ENCODE data around the gene KRTAP9-9. TPM values are rescaled to one million over a fixed set of nuclear protein-coding genes. Genes with fewer than 3 reads are reported as not detected.
"Not testable (repeated sequence)": the region's sequence is repeated elsewhere in the genome, so short reads cannot be mapped to it uniquely, and the experiment has no call there.

The KRTAP9-9 gene
- total RNA-seq, result not detected
- polyA plus RNA-seq (ENCODE audit: insufficient read depth, low read depth, low replicate concordance), result not detected
- long read RNA-seq, donor 1, result 0 reads
- long read RNA-seq, donor 2, result 0 reads
- long read RNA-seq, donor 3, result 0 reads
- long read RNA-seq, donor 4, result 0 reads
- long read RNA-seq, donor 5, result 0 reads
- long read RNA-seq, donor 6, result 0 reads
- long read RNA-seq, donor 7, result 0 reads
- long read RNA-seq, donor 8, result 0 reads
- long read RNA-seq, donor 9, result 0 reads
- long read RNA-seq, donor 10, result 0 reads

DNA sequence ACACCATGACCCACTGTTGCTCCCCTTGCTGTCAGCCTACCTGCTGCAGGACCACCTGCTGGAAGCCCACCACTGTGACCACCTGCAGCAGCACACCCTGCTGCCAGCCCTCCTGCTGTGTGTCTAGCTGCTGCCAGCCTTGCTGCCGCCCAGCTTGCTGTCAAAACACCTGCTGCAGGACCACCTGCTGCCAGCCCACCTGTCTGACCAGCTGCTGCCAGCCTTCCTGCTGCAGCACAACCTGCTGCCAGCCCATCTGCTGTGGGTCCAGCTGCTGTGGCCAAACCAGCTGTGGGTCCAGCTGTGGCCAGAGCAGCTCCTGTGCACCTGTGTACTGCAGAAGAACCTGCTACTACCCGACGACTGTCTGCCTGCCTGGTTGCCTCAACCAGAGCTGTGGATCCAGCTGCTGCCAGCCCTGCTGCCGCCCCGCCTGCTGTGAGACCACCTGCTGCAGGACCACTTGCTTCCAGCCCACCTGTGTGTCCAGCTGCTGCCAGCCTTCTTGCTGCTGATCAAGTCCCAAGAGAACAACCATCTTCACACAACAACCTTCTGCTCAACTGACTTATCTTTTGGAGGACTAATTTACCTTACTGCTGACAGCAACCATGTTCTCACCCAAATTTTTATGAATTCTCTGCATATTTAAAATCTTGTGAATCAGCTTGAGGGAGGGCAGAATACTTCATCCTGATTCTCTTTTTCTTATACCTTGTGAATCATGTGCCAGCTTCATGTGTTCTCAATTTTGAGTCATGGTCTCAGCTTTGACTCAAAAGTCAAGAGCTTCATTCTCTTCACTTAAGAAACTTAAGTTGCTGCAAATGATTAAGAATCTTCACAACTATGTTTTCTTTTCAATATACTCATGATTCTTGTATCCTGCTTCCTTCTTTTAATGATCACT is at the start of gene KRTAP9-9:
TSS of gene KRTAP9-9 (plus strand) at position 4 of the 910 bp plus-strand sequence.
- peak in 1 of 5 donors; percentile 52 for DNase-seq
- H3K36me3 ChIP-seq (ENCODE audit: control insufficient read depth in 2 of 3, insufficient read depth in 3 of 3, low read length in 3 of 3); H3K4me3 ChIP-seq (ENCODE audit: low read length in 3 of 3); H3K27me3 ChIP-seq (ENCODE audit: control insufficient read depth, insufficient read depth, low read length); H3K4me1 ChIP-seq (ENCODE audit: control insufficient read depth in 2 of 3, insufficient read depth in 2 of 3, low read depth in 1 of 3, low read length in 3 of 3); H3K9ac ChIP-seq (ENCODE audit: low read length in 3 of 3); H3K9me3 ChIP-seq (ENCODE audit: control insufficient read depth in 2 of 3, insufficient read depth in 1 of 3, low read length in 3 of 3); FAIRE-seq; H3K27ac ChIP-seq (ENCODE audit: low read depth in 2 of 2, low read length in 2 of 2); intact Hi-C loops (cut with DNase I): not testable (repeated sequence)

DNA sequence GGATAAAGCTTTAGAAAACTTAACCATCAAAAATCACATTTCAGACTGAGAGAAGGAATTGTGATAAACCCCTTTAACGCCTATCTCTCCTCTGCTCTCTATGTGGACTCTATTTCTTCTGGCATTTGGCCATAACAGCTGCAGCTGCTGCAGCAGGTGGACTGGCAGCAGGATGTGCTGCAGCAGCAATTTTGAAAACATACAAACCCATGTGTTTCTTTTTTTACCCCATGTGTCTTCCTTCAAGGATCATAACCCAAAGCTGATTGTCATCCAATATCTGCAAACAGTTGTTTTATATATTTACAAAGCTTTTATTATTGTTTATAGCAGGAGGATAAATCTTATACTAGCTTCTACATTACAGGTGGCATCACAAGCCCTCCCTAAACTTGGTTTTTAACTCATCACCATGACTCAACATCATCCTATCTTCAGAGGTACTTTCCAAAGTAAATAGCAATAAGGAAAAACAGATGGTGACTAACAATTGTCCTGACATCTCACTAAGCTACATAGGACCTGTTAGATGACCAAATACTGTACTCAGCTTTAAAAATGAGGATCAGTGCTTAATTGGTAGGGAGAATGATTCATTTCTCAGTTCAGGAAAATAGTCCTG is 43.2 kb upstream of the KRTAP9-9 start:
- Histone ChIP-seq H3K9ac (ENCODE audit: low read length in 3 of 3) (no peak overlapping the region), H3K27me3 (ENCODE audit: control insufficient read depth, insufficient read depth, low read length) (no peaks in the 10 kb centered on the region), H3K9me3 (ENCODE audit: control insufficient read depth in 2 of 3, insufficient read depth in 1 of 3, low read length in 3 of 3) (no peaks in the 10 kb centered on the region), H3K4me1 (ENCODE audit: control insufficient read depth in 2 of 3, insufficient read depth in 2 of 3, low read depth in 1 of 3, low read length in 3 of 3) (no peaks in the 10 kb centered on the region), H3K4me3 (ENCODE audit: low read length in 3 of 3) (no peak overlapping the region), H3K27ac (ENCODE audit: low read depth in 2 of 2, low read length in 2 of 2) (no peak overlapping the region), H3K36me3 (ENCODE audit: control insufficient read depth in 2 of 3, insufficient read depth in 3 of 3, low read length in 3 of 3) (no peaks in the 10 kb centered on the region)
- TF ChIP-seq, protein P1, sequence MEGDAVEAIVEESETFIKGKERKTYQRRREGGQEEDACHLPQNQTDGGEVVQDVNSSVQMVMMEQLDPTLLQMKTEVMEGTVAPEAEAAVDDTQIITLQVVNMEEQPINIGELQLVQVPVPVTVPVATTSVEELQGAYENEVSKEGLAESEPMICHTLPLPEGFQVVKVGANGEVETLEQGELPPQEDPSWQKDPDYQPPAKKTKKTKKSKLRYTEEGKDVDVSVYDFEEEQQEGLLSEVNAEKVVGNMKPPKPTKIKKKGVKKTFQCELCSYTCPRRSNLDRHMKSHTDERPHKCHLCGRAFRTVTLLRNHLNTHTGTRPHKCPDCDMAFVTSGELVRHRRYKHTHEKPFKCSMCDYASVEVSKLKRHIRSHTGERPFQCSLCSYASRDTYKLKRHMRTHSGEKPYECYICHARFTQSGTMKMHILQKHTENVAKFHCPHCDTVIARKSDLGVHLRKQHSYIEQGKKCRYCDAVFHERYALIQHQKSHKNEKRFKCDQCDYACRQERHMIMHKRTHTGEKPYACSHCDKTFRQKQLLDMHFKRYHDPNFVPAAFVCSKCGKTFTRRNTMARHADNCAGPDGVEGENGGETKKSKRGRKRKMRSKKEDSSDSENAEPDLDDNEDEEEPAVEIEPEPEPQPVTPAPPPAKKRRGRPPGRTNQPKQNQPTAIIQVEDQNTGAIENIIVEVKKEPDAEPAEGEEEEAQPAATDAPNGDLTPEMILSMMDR (IDR thresholded peaks at IDR 0.05; ENCODE audit: borderline replicate concordance, extremely low read depth, insufficient read depth), result no peak
- DNase-seq (peak in 1 of 5 donors; percentile 8), FAIRE-seq (no peak)
- intact Hi-C loops (cut with DNase I), result no loop called here

DNA sequence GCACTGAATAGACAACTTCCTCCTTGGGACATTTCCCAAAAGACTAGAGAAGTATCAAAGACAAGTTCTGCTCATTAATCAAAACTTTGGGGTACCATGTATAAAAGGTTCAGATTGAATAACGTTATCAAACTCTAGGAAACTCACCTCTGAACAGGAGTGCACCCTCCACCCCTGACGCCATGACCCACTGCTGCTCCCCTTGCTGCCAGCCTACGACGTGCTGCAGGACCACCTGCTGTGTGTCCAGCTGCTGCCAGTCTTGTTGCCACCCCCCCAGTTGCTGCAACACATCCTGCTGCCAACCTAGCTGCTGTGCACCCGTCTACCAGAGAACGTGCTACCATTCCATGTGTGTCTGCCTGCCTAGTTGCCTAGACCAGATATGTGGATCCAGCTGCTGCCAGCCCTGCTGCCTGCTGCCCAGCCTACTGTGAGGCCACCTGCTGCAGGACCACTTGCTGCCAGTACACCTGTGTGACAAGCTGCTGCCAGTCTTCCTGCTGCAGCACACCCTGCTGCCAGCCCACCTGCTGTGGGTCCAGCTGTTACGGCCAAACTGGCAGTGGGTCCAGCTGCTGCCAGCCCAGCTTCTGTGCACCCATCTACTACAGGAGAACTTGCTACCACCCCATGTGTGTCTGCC is 42.5 kb upstream of the KRTAP9-9 start:
- no peak overlapping the region for H3K9ac ChIP-seq (ENCODE audit: low read length in 3 of 3)
- H3K4me3 ChIP-seq (ENCODE audit: low read length in 3 of 3), result no peak overlapping the region
- H3K4me1 ChIP-seq (ENCODE audit: control insufficient read depth in 2 of 3, insufficient read depth in 2 of 3, low read depth in 1 of 3, low read length in 3 of 3), result no peaks in the 10 kb centered on the region
- H3K9me3 ChIP-seq (ENCODE audit: control insufficient read depth in 2 of 3, insufficient read depth in 1 of 3, low read length in 3 of 3), result no peaks in the 10 kb centered on the region
- no peaks in the 10 kb centered on the region for H3K27me3 ChIP-seq (ENCODE audit: control insufficient read depth, insufficient read depth, low read length)
- DNase-seq (peak in 1 of 5 donors; percentile 52), FAIRE-seq (no peak)
- H3K36me3 ChIP-seq (ENCODE audit: control insufficient read depth in 2 of 3, insufficient read depth in 3 of 3, low read length in 3 of 3), result no peaks in the 10 kb centered on the region
- intact Hi-C loops (cut with DNase I), result no loop called here
- no peak overlapping the region for H3K27ac ChIP-seq (ENCODE audit: low read depth in 2 of 2, low read length in 2 of 2)
- TF ChIP-seq, protein P1 (IDR thresholded peaks at IDR 0.05; ENCODE audit: borderline replicate concordance, extremely low read depth, insufficient read depth), result no peak

Data from kidney (tissue), 22 donors.